ENCODE data around the gene TNPO3.

DNA sequence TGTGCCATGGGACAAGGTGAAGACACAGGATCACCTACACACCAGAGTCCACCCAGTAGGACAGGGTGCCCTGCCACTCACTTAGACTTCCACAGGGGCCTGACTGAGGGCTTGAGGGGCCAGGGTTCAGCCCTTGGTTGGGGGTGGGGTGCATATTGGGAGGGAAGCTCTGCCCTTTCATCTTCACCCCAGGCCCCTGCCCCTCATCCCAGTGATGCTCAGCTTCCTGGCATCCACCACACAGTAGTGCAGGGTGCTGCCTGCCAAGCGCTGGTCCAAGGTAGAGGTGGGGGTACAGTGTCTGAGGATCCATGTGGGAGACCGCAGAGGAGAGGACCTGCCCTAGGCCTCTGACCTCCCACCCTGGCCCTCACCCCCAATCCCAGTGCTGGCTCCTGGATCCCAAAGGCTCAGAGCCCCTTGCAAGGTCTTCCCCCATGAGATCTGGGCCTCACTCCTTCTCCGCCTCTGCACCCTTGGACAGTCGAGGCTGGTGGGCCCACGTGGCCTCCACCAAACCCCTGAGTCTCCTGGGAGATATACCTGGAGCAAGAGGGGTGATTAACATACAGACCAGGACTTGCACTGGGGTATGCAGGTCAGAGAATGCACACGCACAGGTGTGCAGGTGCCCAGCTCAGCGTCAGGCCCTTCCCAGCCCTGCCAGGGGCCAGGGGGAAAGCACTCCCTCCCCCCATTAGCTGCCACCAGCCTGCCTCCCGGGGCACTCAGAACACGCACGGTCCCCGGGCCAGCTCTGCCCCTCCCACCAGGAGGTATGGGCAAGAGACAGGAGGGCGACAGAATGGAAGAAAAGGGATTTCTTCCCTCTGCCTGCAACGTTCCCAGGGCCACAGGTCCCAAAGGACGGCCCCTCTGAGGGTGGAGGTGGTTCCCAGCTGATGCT lies 125.8 kb downstream of the TNPO3 start:
- TF ChIP-seq, protein P1, sequence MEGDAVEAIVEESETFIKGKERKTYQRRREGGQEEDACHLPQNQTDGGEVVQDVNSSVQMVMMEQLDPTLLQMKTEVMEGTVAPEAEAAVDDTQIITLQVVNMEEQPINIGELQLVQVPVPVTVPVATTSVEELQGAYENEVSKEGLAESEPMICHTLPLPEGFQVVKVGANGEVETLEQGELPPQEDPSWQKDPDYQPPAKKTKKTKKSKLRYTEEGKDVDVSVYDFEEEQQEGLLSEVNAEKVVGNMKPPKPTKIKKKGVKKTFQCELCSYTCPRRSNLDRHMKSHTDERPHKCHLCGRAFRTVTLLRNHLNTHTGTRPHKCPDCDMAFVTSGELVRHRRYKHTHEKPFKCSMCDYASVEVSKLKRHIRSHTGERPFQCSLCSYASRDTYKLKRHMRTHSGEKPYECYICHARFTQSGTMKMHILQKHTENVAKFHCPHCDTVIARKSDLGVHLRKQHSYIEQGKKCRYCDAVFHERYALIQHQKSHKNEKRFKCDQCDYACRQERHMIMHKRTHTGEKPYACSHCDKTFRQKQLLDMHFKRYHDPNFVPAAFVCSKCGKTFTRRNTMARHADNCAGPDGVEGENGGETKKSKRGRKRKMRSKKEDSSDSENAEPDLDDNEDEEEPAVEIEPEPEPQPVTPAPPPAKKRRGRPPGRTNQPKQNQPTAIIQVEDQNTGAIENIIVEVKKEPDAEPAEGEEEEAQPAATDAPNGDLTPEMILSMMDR (conservative IDR thresholded peaks at IDR 0.05; ENCODE audit: low read depth, low read length) = no peak
- TF ChIP-seq POLR2A (IDR thresholded peaks at IDR 0.05; ENCODE audit: low read depth, low read length) (no peak), RAD21 (IDR thresholded peaks at IDR 0.05; ENCODE audit: low read length) (no peak), MAFK (IDR thresholded peaks at IDR 0.05; ENCODE audit: low read depth, low read length) (no peak), BHLHE40 (IDR thresholded peaks at IDR 0.05; ENCODE audit: low read depth, low read length) (no peak), RFX5 (IDR thresholded peaks at IDR 0.05; ENCODE audit: low read depth, low read length) (no peak), SMC3 (IDR thresholded peaks at IDR 0.05; ENCODE audit: low read depth, low read length) (no peak), RCOR1 (IDR thresholded peaks at IDR 0.05; ENCODE audit: insufficient replicate concordance, low read length) (no peak), MAZ (IDR thresholded peaks at IDR 0.05; ENCODE audit: borderline replicate concordance, low read depth, low read length) (no peak), CHD1 (IDR thresholded peaks at IDR 0.05; ENCODE audit: low read depth, low read length) (no peak), FOS (IDR thresholded peaks at IDR 0.05; ENCODE audit: low read depth, low read length) (no peak), CEBPB (IDR thresholded peaks at IDR 0.05; ENCODE audit: low read depth, low read length) (no peak)
- TF ChIP-seq, protein P2, sequence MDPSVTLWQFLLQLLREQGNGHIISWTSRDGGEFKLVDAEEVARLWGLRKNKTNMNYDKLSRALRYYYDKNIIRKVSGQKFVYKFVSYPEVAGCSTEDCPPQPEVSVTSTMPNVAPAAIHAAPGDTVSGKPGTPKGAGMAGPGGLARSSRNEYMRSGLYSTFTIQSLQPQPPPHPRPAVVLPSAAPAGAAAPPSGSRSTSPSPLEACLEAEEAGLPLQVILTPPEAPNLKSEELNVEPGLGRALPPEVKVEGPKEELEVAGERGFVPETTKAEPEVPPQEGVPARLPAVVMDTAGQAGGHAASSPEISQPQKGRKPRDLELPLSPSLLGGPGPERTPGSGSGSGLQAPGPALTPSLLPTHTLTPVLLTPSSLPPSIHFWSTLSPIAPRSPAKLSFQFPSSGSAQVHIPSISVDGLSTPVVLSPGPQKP (IDR thresholded peaks at IDR 0.05; ENCODE audit: borderline replicate concordance, low read depth, low read length) = no peak
- TF ChIP-seq, protein P3, sequence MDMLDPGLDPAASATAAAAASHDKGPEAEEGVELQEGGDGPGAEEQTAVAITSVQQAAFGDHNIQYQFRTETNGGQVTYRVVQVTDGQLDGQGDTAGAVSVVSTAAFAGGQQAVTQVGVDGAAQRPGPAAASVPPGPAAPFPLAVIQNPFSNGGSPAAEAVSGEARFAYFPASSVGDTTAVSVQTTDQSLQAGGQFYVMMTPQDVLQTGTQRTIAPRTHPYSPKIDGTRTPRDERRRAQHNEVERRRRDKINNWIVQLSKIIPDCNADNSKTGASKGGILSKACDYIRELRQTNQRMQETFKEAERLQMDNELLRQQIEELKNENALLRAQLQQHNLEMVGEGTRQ (IDR thresholded peaks at IDR 0.05; ENCODE audit: low read depth, low read length) = no peak
